ENCODE data around the gene CLTC. TPM values are rescaled to one million over a fixed set of nuclear protein-coding genes. Genes with fewer than 3 reads are reported as not detected.
A peak's percentile ranks its signal among the peaks of the same experiment; 100 is the strongest.

Gene CLTC
- polyA plus RNA-seq, 2 of the 4 experiments (the other 2 are of a cell fraction): 183 to 360 TPM

DNA sequence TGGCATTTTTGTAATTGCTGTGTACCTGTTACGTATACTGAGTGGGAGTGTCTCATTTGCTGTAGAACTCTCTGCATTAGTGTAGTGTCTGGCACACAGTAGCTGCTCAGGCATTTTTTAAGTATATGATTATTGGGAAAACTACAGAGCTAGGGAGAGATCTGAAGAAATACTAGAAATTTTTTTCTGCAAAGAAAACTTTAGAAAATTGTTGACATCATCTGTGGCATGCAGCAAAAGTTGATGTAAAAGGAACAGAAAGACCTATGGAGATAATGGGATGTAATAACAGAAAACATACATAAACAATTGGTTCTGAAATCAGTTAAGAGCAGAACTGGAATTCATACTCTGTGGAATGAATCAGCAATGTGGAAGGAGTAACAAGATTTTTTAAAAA lies 11.6 kb downstream of the CLTC start:
- 95% methylated on average over 1 of the region's 1 CpG for WGBS (ENCODE audit: missing lambda C conversion rate)
- CTCF ChIA-PET: no interaction called here
- TF ChIP-seq FOXS1 (CRISPR knock-in tag; IDR thresholded peaks at IDR 0.05): no peak
- TF ChIP-seq FOSL2 (IDR thresholded peaks at IDR 0.05): no peak
- no peak for TF ChIP-seq FOSL2 (CRISPR knock-in tag; IDR thresholded peaks at IDR 0.05)

DNA sequence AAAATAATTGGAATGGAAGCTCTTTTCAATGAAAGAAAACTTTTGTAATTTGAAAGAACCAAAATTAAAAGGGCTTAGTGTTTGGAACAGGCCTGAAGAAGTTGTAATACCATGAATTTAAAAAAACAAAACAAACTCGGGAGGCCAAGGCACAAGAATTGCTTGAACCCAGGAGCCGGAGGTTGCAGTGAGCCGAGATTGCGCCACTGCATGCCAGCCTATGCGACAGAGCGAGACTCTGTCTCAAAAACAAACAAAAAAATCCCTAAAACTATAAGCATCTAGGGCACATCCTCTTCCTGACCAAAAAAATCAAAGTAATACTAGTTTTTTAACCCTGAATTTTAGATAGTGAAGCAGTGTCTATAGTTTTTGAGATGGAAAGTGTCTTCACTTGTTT lies 12.7 kb downstream of the CLTC start:
- TF ChIP-seq CEBPB (IDR thresholded peaks at IDR 0.05) (peak in 1 of 2 experiments; percentile 45; a peak in 1 of 4 replicates), ESRRA (IDR thresholded peaks at IDR 0.05; ENCODE audit: borderline replicate concordance, low read length) (no peak)
- H3K4me2 ChIP-seq: no peak overlapping the region
- no peak for ATAC-seq
- no peaks in the 10 kb centered on the region for H3K9me3 ChIP-seq
- no peak overlapping the region for H3K27ac ChIP-seq
- ChIA-PET CTCF (interaction anchor here (0.7 kb wide), 1 partner anchor 165 kb away, joined by 3 read pairs; no protein-coding TSS in a partner anchor), POLR2A (interaction anchor here (0.6 kb wide), 1 partner anchor 32 kb away, joined by 4 read pairs; no protein-coding TSS in a partner anchor)
- no peak overlapping the region for H3K4me3 ChIP-seq
- peaks cover 43% of the 10 kb centered on the region for H3K4me1 ChIP-seq
- no peak for FAIRE-seq
- DNase-seq (ENCODE audit: low read depth in 1 of 2, low spot score in 1 of 2): no peak
- WGBS (ENCODE audit: missing lambda C conversion rate): 90% methylated on average over 6 of the region's 6 CpGs

More for the DNA sequence above, 11.6 kb downstream of the CLTC start:
- POLR2A ChIA-PET: no interaction called here
- FAIRE-seq (no peak), ATAC-seq (no peak), DNase-seq (ENCODE audit: low read depth in 1 of 2, low spot score in 1 of 2) (no peak)
- H3K4me1 ChIP-seq: peaks cover 54% of the 10 kb centered on the region
- H3K4me3 ChIP-seq: no peak overlapping the region
- H3K4me2 ChIP-seq: no peak overlapping the region
- no peak overlapping the region for H3K27ac ChIP-seq
- no peaks in the 10 kb centered on the region for H3K9me3 ChIP-seq

DNA sequence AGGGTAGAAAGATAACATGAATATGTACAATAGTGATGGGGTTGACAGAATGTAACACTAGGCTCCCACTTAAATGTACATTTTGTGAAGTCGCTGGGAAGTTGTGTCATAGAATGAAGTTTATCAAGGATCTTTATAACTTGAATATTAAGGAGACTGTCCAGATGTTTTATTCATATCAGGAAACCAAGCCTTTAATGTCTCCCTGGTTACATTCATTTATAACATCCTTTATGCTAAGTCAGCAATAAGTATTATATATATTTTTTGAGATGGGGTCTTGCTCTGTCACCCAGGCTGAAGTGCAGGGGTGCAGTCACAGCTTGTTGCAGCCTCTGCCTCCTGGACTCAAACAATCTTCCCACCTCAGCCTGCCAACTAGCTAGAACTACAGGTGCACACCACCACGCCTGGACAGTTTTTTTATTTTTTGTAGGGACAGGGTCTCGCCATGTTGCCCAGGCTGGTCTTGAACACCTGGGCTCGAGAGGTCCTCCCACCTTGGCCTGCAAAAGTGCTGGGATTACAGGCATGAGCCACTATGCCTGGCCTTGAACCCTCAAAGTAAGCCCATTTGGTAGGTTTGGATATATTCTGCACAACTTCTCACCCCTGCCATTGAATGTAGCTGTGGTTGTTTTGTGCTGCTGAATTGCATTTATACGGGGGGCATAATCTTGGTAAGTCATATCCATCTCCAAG lies 14.1 kb downstream of the CLTC start:
- Histone ChIP-seq H3K27ac (no peak overlapping the region), H3K4me3 (no peak overlapping the region), H3K4me2 (no peak overlapping the region), H3K4me1 (peaks cover 38% of the 10 kb centered on the region; the same call in 2 of the 3 replicates), H3K9me3 (no peaks in the 10 kb centered on the region)
- ChIA-PET POLR2A (interaction anchor here (1.9 kb wide), 1 partner anchor 14 kb away, joined by 11 read pairs; the partner anchor contains the start of gene CLTC), CTCF (interaction anchor here (0.9 to 1.5 kb wide), 2 partner anchors 19 to 86 kb away, joined by 3 read pairs; no protein-coding TSS in a partner anchor)
- no peak for DNase-seq (ENCODE audit: low read depth in 1 of 2, low spot score in 1 of 2)
- ATAC-seq: no peak
- TF ChIP-seq GATA3 (IDR thresholded peaks at IDR 0.05; ENCODE audit: borderline replicate concordance): no peak
- TF ChIP-seq NFE2L2 (conservative IDR thresholded peaks at IDR 0.05; ENCODE audit: low read length): no peak
- TF ChIP-seq MAFK (IDR thresholded peaks at IDR 0.05; ENCODE audit: partially characterized antibody): peak; percentile 97
- no peak for TF ChIP-seq FOSB (CRISPR knock-in tag; IDR thresholded peaks at IDR 0.05)
- FAIRE-seq: no peak
- WGBS (ENCODE audit: missing lambda C conversion rate): 93% methylated on average over 5 of the region's 5 CpGs

DNA sequence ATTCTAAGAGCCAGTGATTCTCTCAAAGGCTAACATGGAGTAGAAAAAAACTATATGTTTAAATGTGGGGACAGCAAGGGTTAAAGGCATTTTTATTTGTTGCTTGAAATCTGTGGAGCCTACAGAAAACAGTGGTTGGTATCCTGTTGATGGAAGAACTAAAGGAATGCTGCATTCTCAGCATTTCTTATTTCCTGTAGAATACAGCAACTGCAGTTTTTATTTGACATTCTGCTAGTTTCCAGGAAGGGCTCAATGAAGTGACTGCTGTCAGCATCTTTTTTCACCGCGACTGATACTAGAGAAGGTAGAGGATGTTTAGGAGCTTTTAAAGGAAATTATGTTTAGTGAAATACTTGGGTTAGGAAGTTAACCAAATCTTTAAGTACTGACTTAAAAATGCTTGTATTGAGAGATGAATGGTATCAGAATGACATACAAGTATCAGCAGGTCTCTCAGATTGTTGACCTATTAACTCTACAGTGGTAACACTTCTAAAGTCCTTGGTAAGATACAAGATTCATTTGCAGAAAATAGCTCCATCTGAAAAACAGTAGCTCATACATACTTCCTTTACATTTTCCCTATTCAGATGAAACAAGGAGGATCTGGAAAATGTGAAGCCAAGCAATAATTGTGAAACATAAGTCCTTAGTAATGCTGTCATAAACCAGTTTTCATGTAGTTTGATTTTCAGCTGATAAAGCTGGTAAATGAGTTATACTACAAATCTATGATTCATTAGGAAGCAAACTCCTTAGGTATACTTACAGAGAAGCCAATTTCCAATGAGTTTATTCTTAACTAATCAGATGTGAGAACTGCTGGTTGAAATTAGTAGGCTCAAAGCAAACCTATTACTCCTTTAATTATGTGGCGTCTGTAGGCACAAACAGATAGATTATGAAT lies 15.2 kb downstream of the CLTC start:
- Histone ChIP-seq H3K27ac (no peak overlapping the region), H3K9me3 (no peaks in the 10 kb centered on the region), H3K4me3 (no peak overlapping the region), H3K4me1 (peaks cover 42% of the 10 kb centered on the region; the same call in 2 of the 3 replicates), H3K4me2 (no peak overlapping the region; the same call in 2 of the 3 replicates)
- TF ChIP-seq MAFK (IDR thresholded peaks at IDR 0.05; ENCODE audit: partially characterized antibody) (peak; percentile 56), KDM1A (IDR thresholded peaks at IDR 0.05; ENCODE audit: low read depth) (no peak)
- no peak for DNase-seq (ENCODE audit: low read depth in 1 of 2, low spot score in 1 of 2)
- 0 out of 6 replicates have a peak, but pooled peaks of 1 of the 2 experiments have one; percentile 22 for ATAC-seq
- peak; percentile 67 for FAIRE-seq
- CTCF ChIA-PET: interaction anchor here (0.8 to 1.5 kb wide), 3 partner anchors 18 to 87 kb away, joined by 3 to 5 read pairs (median 3); no protein-coding TSS in a partner anchor
- POLR2A ChIA-PET: interaction anchor here (0.7 to 1.9 kb wide), 2 partner anchors 15 to 24 kb away, joined by 4 to 11 read pairs; partner anchors contain the start of gene CLTC
- WGBS (ENCODE audit: missing lambda C conversion rate): 89% methylated on average over 3 of the region's 3 CpGs

DNA sequence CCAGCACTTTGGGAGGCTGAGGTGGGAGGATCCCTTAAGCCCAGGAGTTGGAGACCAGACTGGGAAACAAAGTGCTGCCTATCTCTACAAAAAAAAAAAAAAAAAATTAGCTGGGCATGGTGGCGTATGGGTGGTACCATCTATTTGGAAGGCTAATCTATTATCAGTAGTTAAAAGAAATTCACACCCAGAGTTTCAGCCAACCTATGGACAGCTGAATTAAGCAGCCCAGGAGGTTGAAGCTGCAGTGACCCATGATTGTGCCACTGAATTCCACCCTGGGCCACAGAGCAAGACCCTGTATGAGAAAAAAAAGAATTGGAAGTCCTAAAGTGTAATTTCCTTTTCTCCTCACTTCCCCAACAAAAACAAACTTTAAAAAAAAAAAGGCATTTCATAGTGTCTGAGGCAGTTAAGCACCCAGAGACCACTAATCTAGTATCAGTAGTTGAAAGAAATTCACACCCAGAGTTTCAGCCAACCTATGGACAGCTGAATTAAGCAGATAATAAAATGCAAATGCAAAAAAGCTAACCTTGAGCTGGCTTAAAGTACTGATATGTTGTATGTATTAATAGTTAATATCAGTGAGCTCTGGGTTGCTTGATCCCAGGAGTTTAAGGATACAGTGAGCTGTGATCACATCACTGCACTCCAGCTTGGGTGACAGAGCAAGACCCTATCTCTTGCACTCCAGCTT lies 18.1 kb downstream of the CLTC start:
- ATAC-seq: no peak
- Histone ChIP-seq H3K27ac (no peak overlapping the region), H3K4me3 (no peak overlapping the region), H3K4me2 (no peak overlapping the region), H3K4me1 (peaks cover 59% of the 10 kb centered on the region), H3K9me3 (no peaks in the 10 kb centered on the region)
- FAIRE-seq: no peak
- 97% methylated on average over 1 of the region's 1 CpG for WGBS (ENCODE audit: missing lambda C conversion rate)
- TF ChIP-seq ESRRA (IDR thresholded peaks at IDR 0.05; ENCODE audit: borderline replicate concordance, low read length) (no peak), RNF2 (IDR thresholded peaks at IDR 0.05; ENCODE audit: borderline replicate concordance, low read depth) (no peak)
- DNase-seq (ENCODE audit: low read depth in 1 of 2, low spot score in 1 of 2): no peak
- CTCF ChIA-PET: interaction anchor here (0.5 to 1.6 kb wide), 5 partner anchors 10 to 313 kb away, joined by 3 to 4 read pairs (median 3); no protein-coding TSS in a partner anchor
- POLR2A ChIA-PET: interaction anchor here (3.2 kb wide), 1 partner anchor 19 kb away, joined by 10 read pairs; the partner anchor contains the start of gene CLTC
